ENCODE measurements around the gene GGNBP2. TPM values are rescaled to one million over a fixed set of nuclear protein-coding genes. Genes with fewer than 3 reads are reported as not detected.

The GGNBP2 gene
- polyA plus RNA-seq (2011; rRNA removed), result 73.7 and 79.8 TPM in 2 replicates
- 59.2 and 64.3 TPM in 2 replicates for polyA minus RNA-seq (2011; rRNA and poly(A)+ RNA removed)

GRCh38 chr17:36544307-36545076 lies at the start of gene GGNBP2:
Gene GGNBP2, plus strand, starts transcription at chr17:36544919. Its CDS starts 806 bp downstream, at chr17:36545725.
- POLR2A ChIA-PET, result interaction anchor here (0.6 to 0.7 kb wide), 2 partner anchors 9 to 818 kb away, joined by 9 to 10 read pairs; partner anchors contain the start of gene PIGW
- peak; percentile 50 for DNase-seq (ENCODE audit: low read depth)
- TF ChIP-seq CTCF (IDR thresholded peaks at IDR 0.05; ENCODE audit: insufficient read depth, low read depth, low read length), result no peak
- H3K36me3 ChIP-seq (ENCODE audit: control insufficient read depth, insufficient read depth, low read length), result no peaks in the 10 kb centered on the region
- CTCF ChIA-PET, result interaction anchor here (0.9 kb wide), 1 partner anchor 9 kb away, joined by 6 read pairs; the partner anchor contains the start of genes MYO19 and PIGW
- peak within 1 kb of the TSS; percentile 86 for H3K4me3 ChIP-seq (ENCODE audit: low read depth, low read length)
- H3K27me3 ChIP-seq (ENCODE audit: control insufficient read depth, insufficient read depth, low read length), result no peaks in the 10 kb centered on the region

- Histone ChIP-seq H3K4me3 (ENCODE audit: low read depth, low read length) (no peak overlapping the region), H3K36me3 (ENCODE audit: control insufficient read depth, insufficient read depth, low read length) (peaks cover 13% of the 10 kb centered on the region), H3K27me3 (ENCODE audit: control insufficient read depth, insufficient read depth, low read length) (no peaks in the 10 kb centered on the region)
- ChIA-PET POLR2A (no interaction called here), CTCF (interaction anchor here (0.8 to 1.6 kb wide), 4 partner anchors 11 to 39 kb away, joined by 3 to 6 read pairs (median 3); partner anchors contain the start of genes MYO19 and PIGW)
- no peak for TF ChIP-seq CTCF (IDR thresholded peaks at IDR 0.05; ENCODE audit: insufficient read depth, low read depth, low read length)
- DNase-seq (ENCODE audit: low read depth), result no peak
Observed at GRCh38 chr17:36495076-36495578, 49.6 kb upstream of the GGNBP2 start.

- peaks cover 19% of the 10 kb centered on the region for H3K36me3 ChIP-seq (ENCODE audit: control insufficient read depth, insufficient read depth, low read length)
- CTCF ChIA-PET, result interaction anchor here (0.8 kb wide), 1 partner anchor 16 kb away, joined by 3 read pairs; no protein-coding TSS in a partner anchor
Observed at GRCh38 chr17:36496018-36496789, 48.5 kb upstream of the GGNBP2 start.

GRCh38 chr17:36498155-36498554 lies 46.6 kb upstream of the GGNBP2 start:
- Histone ChIP-seq H3K27me3 (ENCODE audit: control insufficient read depth, insufficient read depth, low read length) (no peaks in the 10 kb centered on the region), H3K36me3 (ENCODE audit: control insufficient read depth, insufficient read depth, low read length) (peaks cover 13% of the 10 kb centered on the region), H3K4me3 (ENCODE audit: low read depth, low read length) (no peak overlapping the region)
- DNase-seq (ENCODE audit: low read depth), result no peak
- TF ChIP-seq CTCF (IDR thresholded peaks at IDR 0.05; ENCODE audit: insufficient read depth, low read depth, low read length), result no peak
- CTCF ChIA-PET, result interaction anchor here (1.8 kb wide), 1 partner anchor 15 kb away, joined by 9 read pairs; no protein-coding TSS in a partner anchor
- POLR2A ChIA-PET, result no interaction called here

More at GRCh38 chr17:36496018-36496789, 48.5 kb upstream of the GGNBP2 start:
- no peak for DNase-seq (ENCODE audit: low read depth)
- Histone ChIP-seq H3K4me3 (ENCODE audit: low read depth, low read length) (no peak overlapping the region), H3K27me3 (ENCODE audit: control insufficient read depth, insufficient read depth, low read length) (no peaks in the 10 kb centered on the region)
- TF ChIP-seq CTCF (IDR thresholded peaks at IDR 0.05; ENCODE audit: insufficient read depth, low read depth, low read length), result no peak
- POLR2A ChIA-PET, result no interaction called here
